ENCODE results near the gene PADI1. TPM values are rescaled to one million over a fixed set of nuclear protein-coding genes. Genes with fewer than 3 reads are reported as not detected.

The PADI1 gene
- total RNA-seq, 2 donors from 2014 or later, result 1.2 TPM; not detected in 1

- Histone ChIP-seq H3K27ac (no peak overlapping the region), H3K4me1 (ENCODE audit: control insufficient read depth in 1 of 2, low read depth in 2 of 2) (no peaks in the 10 kb centered on the region), H3K27me3 (replicated peaks; ENCODE audit: insufficient read depth) (no peaks in the 10 kb centered on the region), H3K4me3 (no peak overlapping the region), H3K9me3 (no peaks in the 10 kb centered on the region), H3K36me3 (no peaks in the 10 kb centered on the region)
- no peak for ATAC-seq (ENCODE audit: insufficient number of reproducible peaks, low FRiP score, low read depth)
- no peak for TF ChIP-seq CTCF (IDR thresholded peaks at IDR 0.05)
- DNase-seq (ENCODE audit: low spot score), result no peak
These were observed 37.7 kb upstream of the PADI1 start for GRCh38 chr1:17167041-17167785.

GRCh38 chr1:17167786-17168090, 37.2 kb upstream of the PADI1 start:
- ATAC-seq (ENCODE audit: insufficient number of reproducible peaks, low FRiP score, low read depth) (no peak), DNase-seq (ENCODE audit: low spot score) (no peak)
- Histone ChIP-seq H3K9me3 (no peaks in the 10 kb centered on the region), H3K36me3 (no peaks in the 10 kb centered on the region), H3K4me1 (ENCODE audit: control insufficient read depth in 1 of 2, low read depth in 2 of 2) (no peaks in the 10 kb centered on the region), H3K27me3 (replicated peaks; ENCODE audit: insufficient read depth) (no peaks in the 10 kb centered on the region), H3K27ac (no peak overlapping the region), H3K4me3 (no peak overlapping the region)
- TF ChIP-seq CTCF (IDR thresholded peaks at IDR 0.05), result no peak

- H3K9me3 ChIP-seq, result no peaks in the 10 kb centered on the region
- no peak for DNase-seq (ENCODE audit: low spot score)
- TF ChIP-seq CTCF (IDR thresholded peaks at IDR 0.05), result no peak
- ATAC-seq (ENCODE audit: insufficient number of reproducible peaks, low FRiP score, low read depth), result no peak
- H3K27ac ChIP-seq, result no peak overlapping the region
- no peaks in the 10 kb centered on the region for H3K27me3 ChIP-seq (replicated peaks; ENCODE audit: insufficient read depth)
- no peaks in the 10 kb centered on the region for H3K36me3 ChIP-seq
- H3K4me1 ChIP-seq (ENCODE audit: control insufficient read depth in 1 of 2, low read depth in 2 of 2), result no peaks in the 10 kb centered on the region
- H3K4me3 ChIP-seq, result no peak overlapping the region
These were observed 36.6 kb upstream of the PADI1 start for GRCh38 chr1:17168091-17168876.

- Histone ChIP-seq H3K4me3 (no peak overlapping the region), H3K9me3 (no peaks in the 10 kb centered on the region), H3K36me3 (no peaks in the 10 kb centered on the region)
These were observed 34.4 kb upstream of the PADI1 start for GRCh38 chr1:17170571-17170970.

More at GRCh38 chr1:17170571-17170970, 34.4 kb upstream of the PADI1 start:
- no peak overlapping the region for H3K27ac ChIP-seq
- no peak for TF ChIP-seq CTCF (IDR thresholded peaks at IDR 0.05)
- ATAC-seq (ENCODE audit: insufficient number of reproducible peaks, low FRiP score, low read depth) (no peak), DNase-seq (ENCODE audit: low spot score) (no peak)
- no peaks in the 10 kb centered on the region for H3K27me3 ChIP-seq (replicated peaks; ENCODE audit: insufficient read depth)
- no peaks in the 10 kb centered on the region for H3K4me1 ChIP-seq (ENCODE audit: control insufficient read depth in 1 of 2, low read depth in 2 of 2)
